Ascending aorta (tissue), 2 donors: Measurements from ENCODE around the gene STK39. TPM values are rescaled to one million over a fixed set of nuclear protein-coding genes. Genes with fewer than 3 reads are reported as not detected.

Experiments
- DNase-seq, 2 donors: peaks; one replicate each; pipeline ENCODE4 v3.0.0-alpha.2; 2019; ENCODE audit warnings: low spot score in 2 of 2
- H3K27ac ChIP-seq, 2 donors: fragments of 200-600 bp; sonication (generic); one replicate each; pipeline ENCODE4 v1.5.1; 2016 to 2017; ENCODE audit warnings: mild to moderate bottlenecking in 1 of 2
- H3K27me3 ChIP-seq: fragments of 200-600 bp; sonication (generic); one replicate; pipeline ENCODE4 v1.5.1; 2017
- H3K36me3 ChIP-seq, 2 donors: fragments of 200-600 bp; sonication (generic); one replicate each; pipeline ENCODE4 v1.5.1; 2016
- H3K4me1 ChIP-seq, 2 donors: fragments of 200-600 bp; sonication (generic); one replicate each; pipeline ENCODE4 v1.5.1; 2016 to 2017; ENCODE audit warnings: mild to moderate bottlenecking in 1 of 2
- H3K4me3 ChIP-seq, 2 donors: fragments of 200-600 bp; sonication (generic); one replicate each; pipeline ENCODE4 v1.5.1; 2016 to 2017; ENCODE audit warnings: mild to moderate bottlenecking in 1 of 2
- H3K9me3 ChIP-seq, 2 donors: fragments of 200-600 bp; sonication (generic); one replicate each; pipeline ENCODE4 v1.5.1; 2016
- intact Hi-C: fragments of 100-400 bp; cut with DNase I; formaldehyde crosslinking; loops from one replicate; pipeline ENCODE4 v1.15.1; 2023
- total RNA-seq: library from RNA; depleted of rRNA; stranded (reverse); fragments of >200 nt; gene quantifications from one replicate; pipeline ENCODE4 v1.1.0, GENCODE V29; 2016
- TF ChIP-seq, protein P1 (sequence below), 3 experiments: fragments of 200-600 bp in 2 of 3; fragments of 450-650 bp in 1 of 3; sonication (generic) in 2 of 3; IDR thresholded peaks; one replicate each; pipeline ENCODE4 v1.5.1; 2016 to 2019; ENCODE audit warnings: antibody characterized with exemption in 3 of 3, mild to moderate bottlenecking in 1 of 3, moderate library complexity in 1 of 3

STK39 gene
- total RNA-seq, 1 donor from 2014 or later: 7.5 TPM

DNA sequence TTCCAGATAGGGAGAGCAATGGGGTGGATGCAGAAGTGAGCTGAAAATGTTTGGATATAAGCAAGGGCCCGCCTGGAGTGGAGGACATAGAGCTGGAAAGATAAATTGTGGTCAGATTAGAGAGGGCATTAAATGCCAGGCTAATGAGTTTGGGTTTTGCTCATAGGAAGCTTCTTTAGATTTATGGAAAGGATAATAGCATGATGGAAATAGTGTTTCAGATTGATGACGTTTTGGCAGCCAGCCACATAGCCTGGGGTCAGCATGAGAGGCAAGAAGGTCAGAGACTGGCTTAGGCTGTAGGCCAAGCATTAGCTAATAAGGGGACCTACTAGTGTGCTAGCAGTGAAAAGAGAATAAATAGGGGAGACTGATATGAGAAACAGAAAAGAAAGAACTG, 321.6 kb downstream of the STK39 start:
- Histone ChIP-seq H3K27me3 (no peaks in the 10 kb centered on the region), H3K9me3 (no peaks in the 10 kb centered on the region), H3K4me3 (no peak overlapping the region), H3K36me3 (no peaks in the 10 kb centered on the region), H3K27ac (no peak overlapping the region), H3K4me1 (no peaks in the 10 kb centered on the region)
- TF ChIP-seq, protein P1, sequence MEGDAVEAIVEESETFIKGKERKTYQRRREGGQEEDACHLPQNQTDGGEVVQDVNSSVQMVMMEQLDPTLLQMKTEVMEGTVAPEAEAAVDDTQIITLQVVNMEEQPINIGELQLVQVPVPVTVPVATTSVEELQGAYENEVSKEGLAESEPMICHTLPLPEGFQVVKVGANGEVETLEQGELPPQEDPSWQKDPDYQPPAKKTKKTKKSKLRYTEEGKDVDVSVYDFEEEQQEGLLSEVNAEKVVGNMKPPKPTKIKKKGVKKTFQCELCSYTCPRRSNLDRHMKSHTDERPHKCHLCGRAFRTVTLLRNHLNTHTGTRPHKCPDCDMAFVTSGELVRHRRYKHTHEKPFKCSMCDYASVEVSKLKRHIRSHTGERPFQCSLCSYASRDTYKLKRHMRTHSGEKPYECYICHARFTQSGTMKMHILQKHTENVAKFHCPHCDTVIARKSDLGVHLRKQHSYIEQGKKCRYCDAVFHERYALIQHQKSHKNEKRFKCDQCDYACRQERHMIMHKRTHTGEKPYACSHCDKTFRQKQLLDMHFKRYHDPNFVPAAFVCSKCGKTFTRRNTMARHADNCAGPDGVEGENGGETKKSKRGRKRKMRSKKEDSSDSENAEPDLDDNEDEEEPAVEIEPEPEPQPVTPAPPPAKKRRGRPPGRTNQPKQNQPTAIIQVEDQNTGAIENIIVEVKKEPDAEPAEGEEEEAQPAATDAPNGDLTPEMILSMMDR (IDR thresholded peaks at IDR 0.05): no peak
- no peak for DNase-seq
- intact Hi-C loops: no loop called here

DNA sequence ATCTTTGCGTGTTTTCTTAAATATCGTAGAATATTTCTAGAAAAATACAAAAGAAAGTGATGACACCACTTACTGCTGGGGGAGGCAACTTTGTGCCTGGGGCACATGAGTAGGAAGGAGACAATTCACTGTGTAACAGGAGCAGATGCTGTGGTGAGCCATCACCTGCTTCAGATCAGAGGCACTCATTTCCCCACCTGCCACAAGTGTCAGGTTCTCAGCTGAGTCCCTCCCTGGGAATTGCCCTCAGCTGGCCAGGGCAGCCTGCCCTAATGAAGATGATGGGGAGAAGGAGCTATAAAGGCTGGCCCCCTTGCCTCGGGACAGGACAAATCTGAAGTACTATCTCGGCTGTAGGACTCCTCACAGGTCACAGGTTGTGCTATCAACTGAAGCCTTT, 322.8 kb downstream of the STK39 start:
- H3K4me1 ChIP-seq: no peaks in the 10 kb centered on the region
- H3K27ac ChIP-seq: no peak overlapping the region
- no peak for DNase-seq
- TF ChIP-seq, protein P1 (IDR thresholded peaks at IDR 0.05): no peak
- H3K27me3 ChIP-seq: no peaks in the 10 kb centered on the region
- no peaks in the 10 kb centered on the region for H3K9me3 ChIP-seq
- no peak overlapping the region for H3K4me3 ChIP-seq
- H3K36me3 ChIP-seq: no peaks in the 10 kb centered on the region
- intact Hi-C loops: no loop called here

DNA sequence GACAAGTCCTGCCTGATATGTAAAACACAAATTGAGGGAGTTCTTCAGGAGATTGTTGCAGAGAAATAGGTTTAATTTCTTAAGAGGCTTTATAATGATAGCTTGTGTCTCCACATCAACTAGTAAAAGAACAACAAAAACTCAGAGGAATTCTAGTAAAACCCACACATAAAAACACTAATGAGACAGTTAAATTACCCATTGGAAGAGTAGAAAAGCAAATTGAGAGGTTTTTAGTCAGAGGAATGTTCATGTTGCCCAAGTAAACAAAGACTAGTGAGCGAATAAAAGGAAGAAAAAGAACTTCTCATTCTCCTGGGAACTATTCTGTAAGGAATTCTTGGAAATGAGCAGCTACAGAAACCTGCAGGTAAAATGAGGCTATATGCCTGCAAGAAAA, 330.6 kb downstream of the STK39 start:
- no peak for DNase-seq
- TF ChIP-seq, protein P1 (IDR thresholded peaks at IDR 0.05): no peak
- Histone ChIP-seq H3K27me3 (no peaks in the 10 kb centered on the region), H3K4me1 (no peaks in the 10 kb centered on the region), H3K9me3 (no peaks in the 10 kb centered on the region), H3K27ac (no peak overlapping the region), H3K36me3 (no peaks in the 10 kb centered on the region), H3K4me3 (no peak overlapping the region)
- intact Hi-C loops: no loop called here

DNA sequence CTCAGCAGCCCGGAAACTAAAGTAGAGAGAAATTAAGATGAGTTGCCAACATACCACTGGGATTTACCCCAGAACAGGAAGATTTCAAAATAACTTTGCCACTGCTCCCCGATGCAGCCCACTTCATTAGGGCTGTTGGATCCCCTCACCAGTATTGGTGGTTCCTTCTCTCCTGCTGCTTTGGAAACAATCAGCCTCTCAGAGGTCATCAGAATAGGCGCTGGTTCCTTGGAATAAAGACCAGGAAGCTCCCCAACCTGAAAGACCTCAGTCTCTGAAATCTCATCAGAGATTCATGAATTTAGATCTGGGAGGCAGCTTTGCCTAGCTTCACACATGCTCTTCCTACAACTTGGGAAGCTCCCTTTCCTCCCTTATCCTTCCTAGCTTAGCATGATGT, 332.4 kb downstream of the STK39 start:
- H3K4me1 ChIP-seq: no peaks in the 10 kb centered on the region
- H3K36me3 ChIP-seq: no peaks in the 10 kb centered on the region
- TF ChIP-seq, protein P1 (IDR thresholded peaks at IDR 0.05): no peak
- H3K27ac ChIP-seq: no peak overlapping the region
- H3K4me3 ChIP-seq: no peak overlapping the region
- H3K9me3 ChIP-seq: no peaks in the 10 kb centered on the region
- intact Hi-C loops: no loop called here
- DNase-seq: no peak
- H3K27me3 ChIP-seq: no peaks in the 10 kb centered on the region

DNA sequence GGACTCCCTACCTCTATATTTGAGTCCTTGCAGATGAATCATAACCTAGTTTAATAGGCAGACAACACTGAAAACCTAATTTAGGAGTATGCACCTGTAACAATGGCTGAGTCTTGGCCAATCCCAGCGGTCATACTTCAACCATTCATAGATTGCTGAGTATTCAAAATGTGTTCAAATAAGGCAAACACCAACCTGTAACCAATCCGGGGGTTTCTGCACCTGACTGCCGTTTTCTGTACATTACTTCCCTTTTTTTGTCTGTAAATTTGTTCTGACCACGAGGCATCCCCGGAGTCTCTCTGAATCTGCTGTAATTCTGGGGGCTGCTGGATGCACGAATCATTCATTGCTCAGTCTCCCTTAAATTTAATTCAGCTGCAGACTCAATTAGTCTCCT, 338.6 kb downstream of the STK39 start:
- no peaks in the 10 kb centered on the region for H3K36me3 ChIP-seq
- intact Hi-C loops: no loop called here
- H3K4me3 ChIP-seq: no peak overlapping the region
- no peaks in the 10 kb centered on the region for H3K9me3 ChIP-seq
- H3K27ac ChIP-seq: no peak overlapping the region
- no peaks in the 10 kb centered on the region for H3K4me1 ChIP-seq
- no peaks in the 10 kb centered on the region for H3K27me3 ChIP-seq
- TF ChIP-seq, protein P1 (IDR thresholded peaks at IDR 0.05): no peak
- DNase-seq: no peak

DNA sequence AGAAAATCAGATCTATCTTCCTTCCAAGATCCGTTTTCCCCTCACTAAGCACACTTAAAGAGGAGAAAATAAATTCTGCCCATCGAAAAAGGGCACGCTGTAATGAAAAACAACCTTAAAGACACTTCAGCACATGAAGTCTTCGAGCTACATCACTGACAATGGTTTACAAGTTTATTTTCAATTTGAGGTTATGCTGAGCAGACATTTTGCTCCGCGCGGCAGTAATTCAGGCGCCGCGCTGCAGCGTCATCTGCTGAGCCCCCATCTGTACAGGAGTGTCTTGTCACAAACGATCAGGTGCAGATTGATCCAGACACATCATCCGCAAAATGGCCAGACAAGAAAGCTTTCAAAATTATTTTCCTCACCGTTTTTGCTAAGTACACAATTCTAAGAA, 341.7 kb downstream of the STK39 start:
- intact Hi-C loops: no loop called here
- H3K4me1 ChIP-seq: no peaks in the 10 kb centered on the region
- H3K27ac ChIP-seq: no peak overlapping the region
- H3K27me3 ChIP-seq: no peaks in the 10 kb centered on the region
- H3K4me3 ChIP-seq: no peak overlapping the region
- H3K36me3 ChIP-seq: no peaks in the 10 kb centered on the region
- TF ChIP-seq, protein P1 (IDR thresholded peaks at IDR 0.05): no peak
- H3K9me3 ChIP-seq: no peaks in the 10 kb centered on the region
- DNase-seq: no peak
